Amniotic stem cell (primary cell): ENCODE results near the gene PNMA8B.
"Not testable (repeated sequence)": the region's sequence is repeated elsewhere in the genome, so short reads cannot be mapped to it uniquely, and the experiment has no call there.

Experiments
- DNase-seq: peaks from one replicate; lab custom pipeline; 2025; lab: John Stamatoyannopoulos, UW

PNMA8B gene

DNA sequence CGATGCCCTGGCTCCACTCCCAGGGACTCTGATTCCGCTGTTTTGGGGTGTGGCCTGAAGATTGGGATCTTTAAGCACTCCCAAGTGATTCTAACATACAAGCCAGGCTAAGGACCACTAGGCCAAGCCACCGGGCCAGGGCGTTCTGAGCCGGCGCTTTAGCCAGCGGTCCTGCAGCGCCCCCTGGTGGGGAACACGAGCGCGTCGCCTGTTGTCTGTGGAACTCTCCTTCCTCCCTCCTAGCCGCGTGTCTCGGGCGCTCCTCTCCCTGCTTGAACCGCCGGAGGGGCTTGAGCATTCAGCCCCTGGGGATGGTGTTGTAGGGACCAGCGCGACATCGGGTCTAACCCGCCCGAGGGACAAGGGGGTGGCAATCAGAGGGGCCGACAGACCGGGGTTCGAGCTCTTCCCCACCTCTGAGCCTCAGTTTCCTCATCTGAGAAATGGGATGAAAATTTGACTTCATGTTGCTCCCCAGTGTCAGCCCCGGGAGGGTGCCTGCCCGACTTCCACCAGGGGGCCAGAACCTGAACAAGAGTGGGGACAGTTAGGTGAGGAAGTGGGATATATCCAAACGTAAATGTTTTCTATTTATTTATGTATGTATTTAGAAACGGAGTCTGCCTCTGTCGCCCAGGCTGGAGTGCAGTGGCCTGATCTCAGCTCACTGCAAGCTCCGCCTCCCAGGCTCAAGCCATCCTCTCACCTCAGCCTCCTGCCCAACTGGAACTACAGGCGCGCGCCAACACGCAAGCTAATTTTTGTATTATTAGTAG lies 18.0 kb upstream of the PNMA8B start:
- DNase-seq = peak; percentile 40

DNA sequence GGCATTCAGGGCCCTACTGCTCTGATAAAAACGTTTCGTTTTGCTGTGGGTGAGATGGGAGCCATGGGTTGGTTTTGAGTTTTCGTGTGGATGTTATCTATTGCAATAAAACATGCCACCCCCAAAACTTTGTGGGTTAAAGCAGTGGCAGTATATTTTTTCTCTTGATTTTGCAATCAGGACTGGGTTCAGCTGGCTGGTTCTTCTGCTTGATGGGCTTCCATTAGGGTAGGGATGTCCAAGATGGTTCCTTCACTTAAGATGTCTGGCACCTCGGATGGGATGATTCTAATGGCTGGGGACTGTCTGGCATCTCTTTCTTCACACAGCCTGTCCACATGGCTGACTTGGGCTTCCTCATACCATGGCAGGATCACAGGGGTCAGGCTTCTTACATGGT lies 15.6 kb upstream of the PNMA8B start:
- no peak for DNase-seq

DNA sequence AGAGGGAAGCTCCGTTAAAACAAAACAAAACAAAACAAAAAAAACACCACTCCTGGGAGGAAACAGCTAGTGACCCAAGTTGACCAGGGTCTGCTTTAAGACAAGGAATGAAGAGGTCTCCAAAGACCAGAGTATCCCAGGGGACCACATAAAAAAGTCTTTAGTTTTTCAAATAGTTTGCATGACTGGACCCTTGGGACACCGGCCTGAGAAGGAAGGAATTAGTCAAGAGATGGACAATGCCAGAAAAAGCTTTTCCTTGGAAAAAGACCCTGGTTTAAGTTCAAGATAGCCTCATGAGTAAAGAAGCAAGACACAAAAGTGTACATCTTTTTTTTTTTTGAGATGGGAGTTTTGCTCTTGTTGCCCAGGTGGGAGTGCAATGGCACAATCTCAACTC lies 12.5 kb upstream of the PNMA8B start:
- no peak for DNase-seq

DNA sequence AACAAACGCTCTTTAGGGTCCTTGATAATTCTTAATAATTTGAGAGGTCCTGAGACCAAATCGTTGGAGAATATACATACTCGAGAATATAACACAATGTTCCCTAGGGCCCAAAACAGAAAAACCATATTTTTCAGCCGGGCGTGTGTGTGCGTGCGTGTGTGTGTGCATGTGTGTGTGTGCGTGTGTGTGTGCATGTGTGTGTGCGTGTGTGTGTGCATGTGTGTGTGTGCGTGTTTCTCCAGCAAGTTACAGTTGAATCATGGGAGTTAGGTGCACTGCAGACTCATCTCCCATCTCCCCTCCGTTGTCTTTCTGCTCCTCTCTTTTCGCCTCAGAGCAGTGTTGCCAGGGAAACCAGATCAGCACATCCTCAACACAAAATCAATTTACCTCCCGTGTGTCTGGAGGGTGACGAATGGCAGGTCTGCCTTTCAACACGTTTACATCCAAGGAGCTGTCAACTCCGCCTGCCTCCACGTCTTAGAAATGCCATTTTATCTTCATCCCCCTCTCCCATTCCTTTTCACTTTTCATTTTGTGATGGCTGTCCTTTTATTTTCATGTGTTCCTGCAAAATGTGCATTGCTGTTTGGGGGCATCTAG lies 8.3 kb upstream of the PNMA8B start:
- no peak for DNase-seq

DNA sequence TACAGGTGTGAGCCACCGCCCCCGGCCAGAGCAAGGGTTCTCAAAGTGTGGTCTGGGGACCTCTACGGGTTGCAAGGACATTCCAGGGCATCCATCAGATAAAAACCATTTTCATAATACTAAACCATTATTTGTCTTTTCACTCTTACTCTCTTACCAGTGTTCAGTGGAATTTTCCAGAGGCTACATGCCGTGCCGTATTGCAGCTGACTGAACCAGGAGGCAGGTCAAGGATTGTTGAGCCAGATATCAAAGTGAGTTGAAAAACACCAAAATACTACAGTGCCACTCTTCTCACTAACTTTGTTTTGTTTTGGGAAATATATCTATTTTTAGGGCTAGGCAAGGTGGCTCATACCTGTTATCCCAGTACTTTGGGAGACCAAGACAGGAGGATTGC lies 7.2 kb upstream of the PNMA8B start:
- DNase-seq = no peak

DNA sequence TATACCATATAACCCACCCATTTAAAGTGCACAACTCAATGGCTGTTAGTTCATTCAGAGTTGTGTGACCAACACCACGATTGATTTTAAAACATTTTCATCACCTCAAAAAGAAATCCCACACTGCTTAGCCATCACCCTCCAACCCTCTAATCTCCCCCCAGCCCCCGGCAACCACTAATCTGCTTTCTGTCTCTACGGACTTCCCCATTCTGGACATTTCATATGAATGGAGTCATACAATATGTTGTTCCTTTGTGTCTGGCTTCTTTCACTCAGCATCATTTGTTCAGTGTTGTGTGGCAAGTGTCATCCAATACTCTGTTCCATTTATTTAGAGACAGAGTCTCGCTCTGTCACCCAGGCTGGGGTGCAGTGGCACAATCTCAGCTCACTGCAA lies 4.0 kb upstream of the PNMA8B start:
- DNase-seq = no peak

DNA sequence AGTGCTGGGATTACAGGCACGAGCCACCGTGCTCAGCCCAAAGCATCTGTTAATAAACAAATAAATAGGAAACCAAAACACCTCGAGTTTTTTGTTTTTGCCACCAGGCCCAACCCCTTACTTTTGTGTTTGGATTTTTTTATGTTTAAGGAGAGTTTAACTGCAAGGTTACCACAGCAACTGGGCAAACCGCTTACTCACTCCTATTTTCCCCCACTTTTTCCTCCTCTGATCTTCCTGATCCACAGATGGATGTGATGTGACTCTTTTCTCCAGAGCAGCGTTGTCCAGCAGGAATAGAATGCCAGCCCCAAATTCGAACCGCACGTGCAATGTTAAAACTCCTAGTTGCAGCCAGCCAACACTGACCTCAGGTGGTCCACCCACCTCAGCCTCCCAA lies 2.1 kb upstream of the PNMA8B start:
- no peak for DNase-seq

DNA sequence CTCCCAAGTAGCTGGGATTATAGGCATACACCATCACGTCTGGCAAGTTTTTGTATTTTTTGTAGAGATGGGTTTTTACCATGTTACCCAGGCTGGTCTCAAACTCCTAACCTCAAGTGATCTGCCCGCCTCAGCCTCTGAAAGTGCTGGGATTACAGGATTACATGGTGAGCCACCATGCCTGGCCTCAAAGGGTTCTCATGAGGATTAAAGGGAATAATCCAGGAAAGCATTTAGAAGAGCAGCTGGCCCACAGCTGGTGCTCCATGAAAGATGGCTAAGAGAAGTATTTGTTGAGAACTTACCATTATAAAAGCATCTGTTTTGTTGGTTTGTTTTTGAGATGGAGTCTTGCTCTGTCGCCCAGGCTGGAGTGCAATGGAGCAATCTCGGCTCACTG lies 1.2 kb upstream of the PNMA8B start:
- DNase-seq = not testable (repeated sequence)

DNA sequence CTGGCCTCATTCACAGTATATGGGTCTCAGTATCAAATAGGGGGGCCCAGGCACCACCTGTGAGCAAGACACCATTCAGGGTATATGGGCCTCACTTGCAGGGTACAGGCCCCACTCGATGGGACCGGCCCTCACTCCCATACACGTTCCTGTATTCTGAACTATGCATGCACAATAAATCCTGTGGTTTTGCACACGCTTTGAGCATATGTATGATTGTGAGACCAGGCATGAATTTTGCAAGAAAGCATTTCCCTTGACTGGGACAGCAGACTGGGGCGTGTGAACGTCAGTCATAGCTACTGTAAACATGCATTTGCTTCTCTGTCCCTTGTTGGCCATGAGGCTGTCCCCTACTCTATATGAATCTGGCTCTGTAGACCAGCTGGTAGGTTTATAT lies 637 bp upstream of the PNMA8B start:
- DNase-seq = no peak

DNA sequence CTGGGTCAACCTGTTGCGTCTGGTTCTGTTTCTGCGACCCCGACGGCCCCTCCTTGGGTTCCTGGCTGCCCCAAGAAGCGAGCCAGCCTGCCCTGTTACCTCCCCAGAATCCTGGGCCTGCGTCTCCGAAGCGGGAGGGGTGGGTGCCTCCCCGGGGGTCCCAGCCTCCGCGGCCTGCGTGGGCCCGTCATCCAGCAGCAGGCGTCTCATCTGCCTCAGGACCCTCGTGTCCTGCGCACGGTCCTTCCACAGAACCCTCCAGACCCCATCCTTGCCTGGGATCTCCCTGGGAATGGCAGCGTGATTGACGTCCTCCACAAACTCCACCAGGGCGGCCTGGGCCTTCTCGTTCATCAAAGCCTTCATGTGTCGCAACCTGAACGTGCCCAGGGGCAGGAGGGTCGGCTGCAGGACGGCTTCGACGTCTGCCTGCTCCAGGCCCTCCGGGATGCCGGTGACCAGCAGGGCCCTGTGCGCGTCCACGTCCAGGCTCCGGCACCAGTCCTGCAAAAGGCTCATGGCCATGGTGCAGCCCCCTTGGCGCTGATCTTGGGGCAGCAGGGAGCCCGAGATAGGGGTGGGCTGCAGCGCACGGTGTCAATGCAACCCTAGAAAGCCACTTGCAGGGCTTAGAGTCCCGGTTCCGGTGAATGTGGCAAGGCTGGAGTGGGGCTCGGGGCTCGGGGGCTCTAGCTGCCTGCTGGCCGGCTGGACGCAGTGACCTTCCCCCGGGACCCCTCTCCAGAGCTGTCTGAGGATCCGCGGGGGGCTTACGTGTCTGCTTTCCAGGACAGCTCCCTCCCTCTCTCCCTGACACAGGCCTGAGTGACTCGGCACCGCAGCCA lies 504 bp downstream of the PNMA8B start:
- no peak for DNase-seq

DNA sequence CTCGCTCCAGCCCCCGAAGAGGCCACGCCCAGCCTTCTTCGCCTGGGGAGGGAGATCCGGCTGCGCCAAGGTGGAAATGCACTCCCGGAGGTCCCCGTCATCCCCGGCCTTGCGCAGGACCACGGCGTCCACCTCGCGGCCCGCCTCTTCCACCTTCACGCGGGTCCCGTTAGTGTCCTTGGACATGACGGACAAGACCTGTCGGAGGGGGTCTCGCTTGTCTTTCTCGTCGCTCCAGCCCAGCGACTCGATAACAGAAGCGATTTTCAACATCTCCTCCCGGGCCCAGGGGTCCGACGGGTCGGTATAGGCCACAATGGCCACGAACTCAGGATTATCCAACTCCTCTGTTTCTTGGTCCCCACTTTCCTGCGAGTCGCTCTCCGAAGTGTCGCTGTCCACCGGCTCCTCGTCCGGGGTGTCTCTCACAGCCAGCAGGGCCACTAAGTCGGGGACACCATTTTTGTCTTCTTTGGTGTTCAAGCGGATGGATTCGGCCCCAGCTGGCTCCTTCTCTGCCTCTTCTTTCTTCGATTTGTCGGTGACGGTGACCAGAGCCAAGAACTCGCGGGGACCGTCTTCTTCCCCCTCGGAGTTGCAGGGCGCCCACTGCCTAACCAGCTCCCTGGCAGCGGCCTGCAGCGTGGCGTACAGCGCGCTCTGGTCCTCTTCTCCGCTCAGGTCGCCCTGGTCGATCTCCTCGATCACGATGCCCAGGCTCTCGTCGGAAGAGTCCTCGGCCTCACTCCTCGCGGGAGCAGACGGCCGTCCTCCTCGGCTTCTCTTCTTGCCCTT lies 1.3 kb downstream of the PNMA8B start:
- no peak for DNase-seq

DNA sequence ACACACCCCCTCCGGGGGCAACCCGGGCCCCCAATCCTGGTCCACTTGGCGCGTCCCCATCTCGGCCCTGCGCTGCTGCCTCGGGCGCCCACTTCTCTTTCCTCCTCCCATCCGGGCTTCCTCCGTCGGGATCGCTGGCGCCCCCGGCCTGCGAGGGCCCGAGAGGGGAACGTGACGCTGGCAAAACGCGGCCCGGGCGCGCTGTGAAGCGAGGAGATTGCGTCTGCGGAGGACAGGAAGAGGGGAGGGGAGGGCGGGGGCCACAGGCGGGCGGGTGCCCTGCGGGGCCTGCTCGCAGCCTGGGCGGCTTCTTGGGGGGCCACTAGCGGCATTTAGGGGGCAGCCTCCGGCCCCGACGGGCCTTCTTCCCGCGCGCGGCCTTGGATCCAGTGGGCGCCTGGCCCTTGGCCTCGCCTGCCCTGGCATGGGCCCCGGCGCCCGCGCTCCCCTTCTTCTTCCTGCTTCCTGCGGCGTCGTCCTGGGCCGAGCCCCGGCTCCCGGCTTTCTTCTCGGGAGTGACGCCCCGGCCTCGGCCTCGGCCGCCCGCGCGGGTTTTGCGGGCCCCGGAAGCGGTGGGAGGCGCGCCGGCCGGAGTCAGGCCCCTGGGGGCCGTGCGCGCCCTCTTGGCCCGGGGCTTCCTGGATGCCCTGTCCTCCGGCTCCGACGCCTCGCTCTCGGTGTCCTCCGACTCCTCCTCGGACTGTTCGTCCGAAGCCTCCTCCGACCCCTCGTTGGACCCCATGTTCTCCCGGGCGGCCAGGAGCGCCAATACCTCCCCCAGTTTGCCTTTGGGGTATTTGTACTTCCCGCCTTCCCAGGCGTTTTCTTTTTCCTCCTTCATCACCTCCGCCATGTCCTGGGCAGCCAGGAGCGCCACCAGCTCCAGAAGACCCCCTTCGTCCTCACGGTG lies 2.2 kb downstream of the PNMA8B start:
- DNase-seq = no peak

DNA sequence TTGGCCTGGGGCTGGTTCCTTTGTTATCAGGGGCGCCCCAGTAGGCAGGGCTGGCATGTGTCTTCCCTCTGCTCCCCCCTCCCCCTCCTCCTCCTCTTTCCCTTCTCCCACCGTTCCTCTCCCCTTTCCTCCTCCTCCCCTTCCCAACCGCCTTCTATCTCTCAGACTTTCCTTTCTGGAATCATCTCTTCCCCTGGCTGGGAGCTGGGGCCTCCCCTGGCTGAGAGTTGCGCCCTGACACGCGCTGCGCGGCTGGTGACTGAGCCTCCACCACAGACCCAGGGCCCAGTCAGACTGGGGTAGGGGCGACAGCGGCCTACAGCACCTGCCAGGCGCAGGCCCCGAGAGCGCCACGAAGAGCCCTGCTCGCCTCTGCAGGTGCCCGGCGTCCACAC lies 2.8 kb downstream of the PNMA8B start:
- DNase-seq = no peak

DNA sequence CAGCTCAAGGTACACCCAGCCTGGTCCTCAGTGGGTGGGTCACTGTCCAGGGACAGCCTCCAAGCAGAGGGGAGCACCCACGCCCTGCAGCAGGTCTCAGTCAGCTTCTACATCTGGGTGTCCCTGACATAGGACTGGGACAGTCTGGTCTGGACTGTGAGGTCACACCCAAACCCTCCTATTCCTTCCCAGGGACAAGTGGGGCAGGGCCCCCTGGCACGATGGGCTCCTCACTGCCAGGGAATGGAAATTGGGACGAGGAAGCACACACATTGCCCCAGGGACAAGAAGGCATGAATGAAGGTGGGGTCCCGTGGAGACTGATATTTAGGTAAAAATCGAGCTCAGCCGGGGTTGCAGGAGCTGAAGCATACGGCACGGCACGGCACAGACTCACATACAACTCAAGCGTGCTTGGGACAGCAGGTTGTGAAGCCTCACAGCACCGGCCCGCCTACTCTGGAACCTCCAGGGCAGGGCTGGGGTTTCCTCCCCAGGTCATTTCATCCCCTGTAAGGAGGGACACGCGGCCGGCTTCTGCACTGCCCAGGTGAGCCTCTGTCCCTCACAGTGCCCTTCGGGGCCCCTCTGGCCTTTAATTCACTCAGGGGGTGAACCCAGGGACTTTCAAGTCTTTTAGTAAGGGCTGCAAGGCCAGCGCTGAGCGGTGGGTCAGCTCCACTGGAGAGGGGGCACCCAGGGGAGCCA lies 3.5 kb downstream of the PNMA8B start:
- DNase-seq = no peak

DNA sequence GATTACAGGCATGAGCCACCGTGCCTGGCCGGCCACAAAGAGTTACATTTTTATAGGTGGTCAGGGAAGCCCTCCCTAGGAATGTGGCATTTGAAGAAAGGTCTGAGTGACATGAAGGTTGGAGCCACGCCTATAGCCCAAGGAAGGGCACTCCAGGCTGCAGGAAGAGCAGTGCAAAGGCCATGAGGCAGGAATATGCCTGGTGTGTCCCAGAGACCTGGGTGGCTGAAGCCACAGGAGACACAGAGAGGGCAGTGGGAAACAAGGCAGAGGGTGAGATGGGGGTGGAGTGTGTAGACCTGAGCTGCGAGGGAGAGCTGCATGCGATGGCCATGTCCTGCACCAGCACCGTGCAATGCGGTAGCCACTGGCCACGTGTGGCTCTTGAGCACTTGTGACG lies 4.9 kb downstream of the PNMA8B start:
- DNase-seq = no peak

DNA sequence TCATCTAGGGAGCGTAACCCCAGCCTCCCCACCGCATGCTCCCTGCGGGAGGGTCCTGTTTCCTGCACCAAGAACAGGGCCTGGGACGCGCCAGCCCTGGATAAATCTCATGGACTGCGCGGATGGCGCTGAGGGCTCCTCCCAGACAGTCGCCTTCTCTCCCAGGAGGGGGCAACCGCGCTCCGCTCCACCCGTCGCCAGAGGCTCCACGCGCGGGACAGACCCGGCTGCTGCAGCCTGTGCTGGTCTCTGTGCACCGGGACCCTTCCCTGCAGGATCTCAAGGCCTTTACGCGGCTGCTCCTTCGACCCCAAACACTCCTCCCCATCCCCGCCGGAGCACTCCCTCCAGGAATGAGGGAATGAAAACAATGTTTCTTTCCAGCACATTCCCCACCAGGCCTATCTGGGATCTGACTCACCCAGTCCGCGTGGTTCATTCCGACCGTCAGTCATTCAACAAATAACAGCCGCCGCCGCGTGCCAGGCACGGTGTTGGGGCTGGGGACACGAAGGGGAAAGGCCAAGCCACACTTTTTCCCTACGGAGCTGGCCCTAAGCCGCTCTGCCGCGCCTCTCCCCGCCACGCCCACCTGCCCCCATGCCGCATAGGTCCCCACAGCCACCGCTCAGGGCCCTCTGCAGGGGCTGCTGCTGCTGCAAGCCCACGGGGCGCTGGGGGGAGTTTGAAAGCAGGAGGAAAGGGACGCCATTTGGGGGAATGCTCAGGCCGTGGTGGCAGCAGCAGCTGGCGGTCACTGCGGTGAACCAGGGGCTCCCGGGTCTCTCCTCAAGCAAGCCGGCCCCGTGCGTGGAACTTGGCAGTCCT lies 6.0 kb downstream of the PNMA8B start:
- DNase-seq = no peak

DNA sequence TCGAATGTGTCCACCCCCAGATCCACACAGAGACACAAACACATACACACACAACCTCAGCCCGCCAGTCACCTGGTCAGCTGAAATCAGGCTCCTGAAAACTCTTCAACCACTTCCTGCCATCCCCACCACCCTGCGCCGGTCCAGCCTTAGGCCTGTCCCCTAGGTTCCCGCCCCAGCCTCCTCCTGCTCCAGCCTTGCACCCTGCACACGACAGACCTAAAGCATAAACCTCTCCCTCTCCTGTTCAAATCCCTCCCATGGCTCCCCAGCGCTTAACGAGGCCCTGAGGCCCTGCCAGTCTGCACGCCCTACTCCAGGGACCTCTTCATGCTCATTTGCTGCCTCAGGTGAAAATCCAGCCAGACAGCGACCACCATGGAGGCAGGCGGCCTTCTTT lies 7.1 kb downstream of the PNMA8B start:
- DNase-seq = no peak

DNA sequence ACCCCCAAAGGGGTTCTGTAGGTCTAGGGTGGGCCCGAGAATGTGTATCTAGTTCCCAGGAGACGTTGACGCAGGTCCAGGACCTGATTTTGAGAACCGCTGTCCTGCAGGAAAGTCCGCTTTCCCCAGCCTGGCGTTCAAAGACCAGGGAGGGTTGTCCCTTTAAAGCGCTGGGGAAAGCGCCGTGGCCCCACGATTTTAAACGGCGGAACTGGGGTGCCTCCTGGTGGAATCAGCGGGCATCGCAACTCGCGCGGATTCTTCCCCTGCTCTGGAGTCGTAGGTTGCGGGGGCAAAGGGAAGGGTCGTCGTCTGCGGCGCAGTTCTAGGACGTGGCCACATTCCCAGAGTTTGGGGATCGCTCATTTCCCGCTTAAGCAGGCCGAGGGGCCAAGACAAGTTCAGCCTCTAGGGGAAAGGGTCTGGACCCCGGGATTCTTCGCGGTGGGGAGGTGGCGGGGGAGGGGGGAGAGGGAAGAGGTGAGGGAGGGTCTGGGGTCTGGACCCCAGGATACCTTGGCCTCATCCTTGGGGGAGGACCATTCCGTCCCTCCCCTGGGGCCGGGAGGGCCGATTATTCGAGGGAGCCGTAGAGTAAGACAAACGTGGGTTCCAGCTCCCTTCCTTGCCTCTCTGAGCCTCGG lies 7.7 kb downstream of the PNMA8B start:
- DNase-seq = peak; percentile 52

DNA sequence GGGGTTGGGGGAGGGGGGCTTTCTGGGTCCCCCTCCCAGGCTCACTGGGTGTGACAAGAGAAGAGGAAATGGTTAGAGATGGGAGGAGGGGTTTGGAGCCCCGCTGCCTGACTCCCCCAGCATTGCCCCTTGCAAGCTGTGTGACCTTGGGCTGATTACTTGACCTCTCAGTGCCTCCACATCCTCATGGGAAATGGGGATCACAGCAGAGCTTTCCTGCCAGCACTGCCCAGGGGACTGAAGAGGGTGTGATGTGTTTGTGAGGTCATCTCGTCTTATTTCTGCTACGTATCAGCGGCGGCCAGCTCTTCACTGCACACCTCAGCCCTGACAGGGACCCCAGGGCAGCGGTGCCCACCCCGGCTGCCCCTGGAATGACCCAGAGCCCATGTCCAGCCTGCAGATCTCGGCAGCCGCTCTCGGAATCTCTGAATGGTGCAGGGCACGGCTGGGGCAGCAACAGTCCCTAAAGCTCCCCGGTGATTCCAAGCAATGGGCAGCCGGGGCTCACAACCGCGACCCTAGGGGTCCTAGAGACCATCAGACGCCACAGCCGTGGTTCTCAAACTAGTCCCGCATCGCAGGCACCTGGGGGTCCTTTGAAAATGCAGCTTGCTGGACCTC lies 8.4 kb downstream of the PNMA8B start:
- no peak for DNase-seq
